ENCODE results near the gene SEC24B. TPM values are rescaled to one million over a fixed set of nuclear protein-coding genes. Genes with fewer than 3 reads are reported as not detected.

SEC24B gene
- total RNA-seq, 1 experiment from 2014 or later, result 21.7 TPM

Other genes with a start within 250 kb of the SEC24B start
- 2.1 and 2.5 TPM in 2 replicates for gene COL25A1, start 131.2 kb upstream of the SEC24B start, total RNA-seq (2014; rRNA removed; shearing (Covaris generic))
- gene MCUB, start 126.4 kb downstream of the SEC24B start, total RNA-seq (2014; rRNA removed; shearing (Covaris generic)), result 16.9 and 18.1 TPM in 2 replicates

All from H7 (cell line).